Common myeloid progenitor, CD34-positive (primary cell): ENCODE data around the gene CASKIN2.

Source experiments
- CTCF ChIA-PET: fragments of 350-600 bp; sonication (Branson Sonifier 250); formaldehyde crosslinking; loops from one replicate; lab custom pipeline; 2021; ENCODE audit warnings: antibody characterized with exemption; lab: Charles Lee
- POLR2A ChIA-PET: fragments of 350-600 bp; sonication (Branson Sonifier 250); formaldehyde crosslinking; loops from one replicate; lab custom pipeline; 2021; ENCODE audit warnings: antibody characterized with exemption; lab: Charles Lee
- DNase-seq, 3 donors: peaks; one replicate each; pipeline versions ENCODE4 v3.0.0 to v3.0.0-alpha.2; 2013
- H3K27ac ChIP-seq, 2 experiments: 1 replicate in 1 of 2; 2 replicates in 1 of 2; pipeline ENCODE4 v1.7.0; 2013; ENCODE audit warnings: inconsistent platforms in 2 of 2, low read length in 2 of 2, mild to moderate bottlenecking in 2 of 2, low read depth in 1 of 2, moderate library complexity in 1 of 2; ENCODE audit not compliant: severe bottlenecking in 2 of 2, insufficient read depth in 1 of 2, poor library complexity in 1 of 2
- H3K27me3 ChIP-seq, 5 experiments: replicated peaks in 2 of 5; 1 replicate in 3 of 5; 2 replicates in 2 of 5; pipeline versions ENCODE4 v1.6.1 to v1.7.0; 2013; ENCODE audit warnings: low read length in 4 of 5, mild to moderate bottlenecking in 2 of 5, moderate library complexity in 2 of 5, inconsistent platforms in 1 of 5; ENCODE audit not compliant: insufficient read depth in 5 of 5, control insufficient read depth in 4 of 5
- H3K36me3 ChIP-seq, 4 experiments: 1 replicate in 2 of 4; 2 replicates in 2 of 4; pipeline versions ENCODE4 v1.6.1 to v1.7.0; 2013; ENCODE audit warnings: low read length in 3 of 4, control low read depth in 1 of 4, mild to moderate bottlenecking in 1 of 4; ENCODE audit not compliant: control insufficient read depth in 4 of 4, insufficient read depth in 4 of 4
- H3K4me1 ChIP-seq, 4 experiments: 1 replicate in 3 of 4; 2 replicates in 1 of 4; pipeline versions ENCODE4 v1.6.1 to v1.7.1; 2013; ENCODE audit warnings: low read length in 3 of 4, mild to moderate bottlenecking in 3 of 4, control low read depth in 1 of 4, inconsistent platforms in 1 of 4, moderate library complexity in 1 of 4; ENCODE audit not compliant: control insufficient read depth in 4 of 4, insufficient read depth in 4 of 4; ENCODE audit errors: control extremely low read depth in 1 of 4
- H3K4me3 ChIP-seq, 7 experiments: 1 replicate in 4 of 7; 2 replicates in 3 of 7; pipeline versions ENCODE4 v1.5.1 to v1.7.0; 2013; ENCODE audit warnings: mild to moderate bottlenecking in 7 of 7, low read length in 6 of 7, moderate library complexity in 6 of 7, inconsistent platforms in 2 of 7, low read depth in 2 of 7, control low read depth in 1 of 7; ENCODE audit not compliant: insufficient read depth in 4 of 7, control insufficient read depth in 1 of 7; ENCODE audit errors: extremely low read depth in 1 of 7
- H3K9me3 ChIP-seq, 5 experiments: 1 replicate in 4 of 5; 2 replicates in 1 of 5; pipeline versions ENCODE4 v1.6.1 to v1.7.1; 2013; ENCODE audit warnings: low read length in 4 of 5, mild to moderate bottlenecking in 2 of 5, inconsistent platforms in 1 of 5, low read depth in 1 of 5, moderate library complexity in 1 of 5; ENCODE audit not compliant: control insufficient read depth in 4 of 5, insufficient read depth in 2 of 5; ENCODE audit errors: control extremely low read depth in 1 of 5
- WGBS: methylation state at CpG from one replicate; pipeline ENCODE4 v1.1.5; 2013; ENCODE audit not compliant: insufficient coverage; 5-methylcytosine and 5-hydroxymethylcytosine counted together

CASKIN2 gene

GRCh38 chr17:75546181-75546580, 30.8 kb upstream of the CASKIN2 start:
- no peaks in the 10 kb centered on the region for H3K4me1 ChIP-seq
- no peaks in the 10 kb centered on the region for H3K9me3 ChIP-seq
- H3K27ac ChIP-seq = no peak overlapping the region
- H3K27me3 ChIP-seq = no peaks in the 10 kb centered on the region
- ChIA-PET CTCF (no interaction called here), POLR2A (no interaction called here)
- no peak overlapping the region for H3K4me3 ChIP-seq
- 95% methylated on average over 7 of the region's 13 CpGs for WGBS
- no peaks in the 10 kb centered on the region for H3K36me3 ChIP-seq
- no peak for DNase-seq

GRCh38 chr17:75544250-75544649, 28.9 kb upstream of the CASKIN2 start:
- WGBS = 92% methylated on average over 7 of the region's 8 CpGs
- Histone ChIP-seq H3K36me3 (no peaks in the 10 kb centered on the region), H3K27me3 (no peaks in the 10 kb centered on the region), H3K4me1 (no peaks in the 10 kb centered on the region), H3K9me3 (no peaks in the 10 kb centered on the region), H3K4me3 (no peak overlapping the region), H3K27ac (no peak overlapping the region)
- ChIA-PET POLR2A (no interaction called here), CTCF (interaction anchor here (1.2 to 1.6 kb wide), 2 partner anchors 9 to 12 kb away, joined by 3 to 4 read pairs; no protein-coding TSS in a partner anchor)
- DNase-seq = no peak

- H3K36me3 ChIP-seq = no peaks in the 10 kb centered on the region
- ChIA-PET POLR2A (no interaction called here), CTCF (interaction anchor here (1.1 to 1.7 kb wide), 3 partner anchors 9 to 83 kb away, joined by 3 to 5 read pairs (median 3); no protein-coding TSS in a partner anchor)
- no peaks in the 10 kb centered on the region for H3K4me1 ChIP-seq
- no peak for DNase-seq
- WGBS = 94% methylated on average over 8 of the region's 15 CpGs
- H3K9me3 ChIP-seq = no peaks in the 10 kb centered on the region
- H3K27me3 ChIP-seq = no peaks in the 10 kb centered on the region
- no peak overlapping the region for H3K4me3 ChIP-seq
- no peak overlapping the region for H3K27ac ChIP-seq
These were observed 27.5 kb upstream of the CASKIN2 start for GRCh38 chr17:75542728-75543336.

- no peak overlapping the region for H3K4me3 ChIP-seq
- H3K27ac ChIP-seq = no peak overlapping the region
- POLR2A ChIA-PET = no interaction called here
These were observed 26.9 kb upstream of the CASKIN2 start for GRCh38 chr17:75542229-75542628.

GRCh38 chr17:75540923-75541503, 25.7 kb upstream of the CASKIN2 start:
- POLR2A ChIA-PET = no interaction called here
- H3K36me3 ChIP-seq = no peaks in the 10 kb centered on the region
- no peaks in the 10 kb centered on the region for H3K27me3 ChIP-seq
- WGBS = 90% methylated on average over 3 of the region's 4 CpGs
- peaks cover 0 to 2% (median under 1%) of the 10 kb centered on the region in 4 experiments for H3K4me1 ChIP-seq
- DNase-seq = no peak
- CTCF ChIA-PET = no interaction called here
- H3K4me3 ChIP-seq = no peak overlapping the region
- no peak overlapping the region for H3K27ac ChIP-seq
- H3K9me3 ChIP-seq = no peaks in the 10 kb centered on the region

More at GRCh38 chr17:75542229-75542628, 26.9 kb upstream of the CASKIN2 start:
- 97% methylated on average over 6 of the region's 8 CpGs for WGBS
- Histone ChIP-seq H3K36me3 (no peaks in the 10 kb centered on the region), H3K9me3 (no peaks in the 10 kb centered on the region), H3K4me1 (no peaks in the 10 kb centered on the region), H3K27me3 (no peaks in the 10 kb centered on the region)
- DNase-seq = no peak
- CTCF ChIA-PET = interaction anchor here (1.1 to 1.7 kb wide), 2 partner anchors 9 to 84 kb away, joined by 3 to 5 read pairs; no protein-coding TSS in a partner anchor

- Histone ChIP-seq H3K27ac (no peak overlapping the region), H3K9me3 (no peaks in the 10 kb centered on the region), H3K4me3 (no peak overlapping the region), H3K4me1 (peaks cover 0 to 11% (median 7%) of the 10 kb centered on the region in 4 experiments), H3K36me3 (no peaks in the 10 kb centered on the region), H3K27me3 (no peaks in the 10 kb centered on the region)
- WGBS = 98% methylated on average over 11 of the region's 13 CpGs
- ChIA-PET CTCF (no interaction called here), POLR2A (no interaction called here)
- no peak for DNase-seq
These were observed 24.8 kb upstream of the CASKIN2 start for GRCh38 chr17:75539967-75540729.

GRCh38 chr17:75536366-75536765, 21.0 kb upstream of the CASKIN2 start:
- POLR2A ChIA-PET = no interaction called here

More at GRCh38 chr17:75536366-75536765, 21.0 kb upstream of the CASKIN2 start:
- H3K9me3 ChIP-seq = no peaks in the 10 kb centered on the region
- WGBS = 98% methylated on average over 6 of the region's 10 CpGs
- H3K27ac ChIP-seq = no peak overlapping the region
- CTCF ChIA-PET = no interaction called here
- DNase-seq = no peak
- peaks cover 0 to 18% (median 14%) of the 10 kb centered on the region in 4 experiments for H3K4me1 ChIP-seq
- no peak overlapping the region for H3K4me3 ChIP-seq
- no peaks in the 10 kb centered on the region for H3K36me3 ChIP-seq
- H3K27me3 ChIP-seq = no peaks in the 10 kb centered on the region
